HG03159 (cell line): ENCODE measurements around the gene SRMS.

Source experiments
- ATAC-seq: cut with Tn5 transposase; IDR thresholded peaks from one replicate; pipeline ENCODE4 v1.9.1; 2021; ENCODE audit warnings: mild to moderate bottlenecking, moderate library complexity; ENCODE audit not compliant: unreplicated experiment

SRMS gene

GRCh38 chr20:63553933-63554290 is 6.4 kb upstream of the SRMS start, which contains the start of gene FNDC11:
FNDC11 (plus strand) TSS chr20:63554159; CDS start chr20:63555664, 1,505 bp downstream.
- peak; percentile 15 for ATAC-seq

GRCh38 chr20:63553251-63553932 is 5.8 kb upstream of the SRMS start:
- ATAC-seq, result peak; percentile 35

GRCh38 chr20:63552481-63553249 is 5.1 kb upstream of the SRMS start:
- peak; percentile 33 for ATAC-seq

GRCh38 chr20:63551068-63551467 is 3.5 kb upstream of the SRMS start:
- ATAC-seq, result no peak

GRCh38 chr20:63549679-63550282 is 2.2 kb upstream of the SRMS start:
- ATAC-seq, result no peak

- no peak for ATAC-seq
These were observed 1.5 kb upstream of the SRMS start for GRCh38 chr20:63549019-63549418.

- no peak for ATAC-seq
These were observed 993 bp upstream of the SRMS start for GRCh38 chr20:63548542-63548941.

- no peak for ATAC-seq
These were observed 409 bp downstream of the SRMS start for GRCh38 chr20:63546956-63547724.

GRCh38 chr20:63546256-63546955 is 1.1 kb downstream of the SRMS start:
- ATAC-seq, result no peak

- ATAC-seq, result no peak
These were observed 1.7 kb downstream of the SRMS start for GRCh38 chr20:63545814-63546213.

GRCh38 chr20:63544958-63545516 is 2.5 kb downstream of the SRMS start:
- ATAC-seq, result no peak

- ATAC-seq, result no peak
These were observed 3.1 kb downstream of the SRMS start for GRCh38 chr20:63544241-63544957.

- ATAC-seq, result no peak
These were observed 3.8 kb downstream of the SRMS start for GRCh38 chr20:63543733-63544132.

GRCh38 chr20:63543131-63543530 is 4.4 kb downstream of the SRMS start:
- ATAC-seq, result no peak

- ATAC-seq, result no peak
These were observed 4.9 kb downstream of the SRMS start for GRCh38 chr20:63542696-63543095.

GRCh38 chr20:63542031-63542559 is 5.5 kb downstream of the SRMS start:
- ATAC-seq, result no peak

- no peak for ATAC-seq
These were observed 6.2 kb downstream of the SRMS start for GRCh38 chr20:63541371-63541770.

- no peak for ATAC-seq
These were observed 6.9 kb downstream of the SRMS start for GRCh38 chr20:63540417-63541186.
